Progenitor cell of endocrine pancreas (in vitro differentiated cells): ENCODE results near the gene NOLC1. TPM values are rescaled to one million over a fixed set of nuclear protein-coding genes. Genes with fewer than 3 reads are reported as not detected.

ENCODE experiments used
- DNase-seq: peaks from one replicate; pipeline ENCODE4 v3.0.0; 2021; ENCODE audit warnings: low spot score; ENCODE audit not compliant: unreplicated experiment
- H3K27ac Mint-ChIP-seq: 2 replicates; pipeline ENCODE4 v1.8.0; 2021; ENCODE audit warnings: mild to moderate bottlenecking, moderate library complexity, mixed read lengths
- H3K27me3 Mint-ChIP-seq: 2 replicates; pipeline ENCODE4 v1.8.0; 2021; ENCODE audit warnings: mixed read lengths
- H3K36me3 Mint-ChIP-seq: 2 replicates; pipeline ENCODE4 v1.8.0; 2022; ENCODE audit warnings: mixed read lengths; ENCODE audit not compliant: insufficient read depth
- H3K4me1 Mint-ChIP-seq: 2 replicates; pipeline ENCODE4 v1.8.0; 2021; ENCODE audit warnings: low read depth, mixed read lengths
- H3K4me3 Mint-ChIP-seq: 2 replicates; pipeline ENCODE4 v1.8.0; 2021; ENCODE audit warnings: low read depth, mild to moderate bottlenecking, moderate library complexity, mixed read lengths
- H3K9me3 Mint-ChIP-seq: 2 replicates; pipeline ENCODE4 v1.8.0; 2021; ENCODE audit warnings: low read depth, mixed read lengths
- CTCF ChIP-seq: fragments of 200-600 bp; sonication (generic); IDR thresholded peaks from one replicate; pipeline ENCODE4 v1.5.0; 2021; ENCODE audit warnings: antibody characterized with exemption, mild to moderate bottlenecking; ENCODE audit not compliant: unreplicated experiment
- total RNA-seq: library from RNA; stranded (reverse); gene quantifications from 2 replicates; pipeline ENCODE4 v1.2.1, GENCODE V29; 2021

The NOLC1 gene
- total RNA-seq, 1 donor from 2014 or later, result 64.7 TPM

- no peak for TF ChIP-seq CTCF
- Mint-ChIP-seq H3K27ac (no peak overlapping the region), H3K27me3 (no peaks in the 10 kb centered on the region), H3K9me3 (no peaks in the 10 kb centered on the region), H3K4me3 (no peak overlapping the region), H3K4me1 (peaks cover 9% of the 10 kb centered on the region), H3K36me3 (peaks cover 16% of the 10 kb centered on the region)
- DNase-seq, result no peak
Measured at GRCh38 chr10:102139281-102140110, 12.7 kb upstream of the NOLC1 start.

GRCh38 chr10:102140218-102140617 is 12.0 kb upstream of the NOLC1 start:
- Mint-ChIP-seq H3K4me3 (no peak overlapping the region), H3K27me3 (no peaks in the 10 kb centered on the region), H3K9me3 (no peaks in the 10 kb centered on the region), H3K36me3 (peaks cover 19% of the 10 kb centered on the region), H3K27ac (no peak overlapping the region), H3K4me1 (peaks cover 3% of the 10 kb centered on the region)
- no peak for TF ChIP-seq CTCF
- no peak for DNase-seq

GRCh38 chr10:102140913-102141540 is 11.2 kb upstream of the NOLC1 start:
- Mint-ChIP-seq H3K36me3 (peaks cover 21% of the 10 kb centered on the region), H3K27me3 (no peaks in the 10 kb centered on the region), H3K4me3 (no peak overlapping the region), H3K4me1 (no peaks in the 10 kb centered on the region), H3K9me3 (no peaks in the 10 kb centered on the region), H3K27ac (no peak overlapping the region)
- DNase-seq, result no peak
- TF ChIP-seq CTCF, result no peak

- H3K36me3 Mint-ChIP-seq, result peaks cover 23% of the 10 kb centered on the region
- H3K27ac Mint-ChIP-seq, result no peak overlapping the region
- no peaks in the 10 kb centered on the region for H3K4me1 Mint-ChIP-seq
- no peak for DNase-seq
- TF ChIP-seq CTCF, result no peak
- no peaks in the 10 kb centered on the region for H3K9me3 Mint-ChIP-seq
- no peaks in the 10 kb centered on the region for H3K27me3 Mint-ChIP-seq
- no peak overlapping the region for H3K4me3 Mint-ChIP-seq
Measured at GRCh38 chr10:102141583-102142107, 10.5 kb upstream of the NOLC1 start.

- Mint-ChIP-seq H3K27me3 (no peaks in the 10 kb centered on the region), H3K36me3 (peaks cover 29% of the 10 kb centered on the region), H3K27ac (no peak overlapping the region), H3K4me1 (peaks cover 6% of the 10 kb centered on the region), H3K9me3 (no peaks in the 10 kb centered on the region), H3K4me3 (no peak overlapping the region)
- no peak for DNase-seq
- no peak for TF ChIP-seq CTCF
Measured at GRCh38 chr10:102146971-102147428, 5.2 kb upstream of the NOLC1 start.
